Activated T-cell treated with anti-CD3 and anti-CD28 coated beads, Interleukin-2, amount 50 U/mL, for 24 hours (primary cell): ENCODE results near the gene TMEM168.
A peak's percentile ranks its signal among the peaks of the same experiment; 100 is the strongest.
"Not testable (repeated sequence)": the region's sequence is repeated elsewhere in the genome, so short reads cannot be mapped to it uniquely, and the experiment has no call there.

Source experiments
- DNase-seq: peaks from one replicate; pipeline ENCODE4 v3.0.0-alpha.2; 2020
- H3K27ac Mint-ChIP-seq: 2 replicates; pipeline ENCODE4 v1.8.0; 2020; ENCODE audit warnings: mild to moderate bottlenecking, mixed read lengths
- H3K27me3 Mint-ChIP-seq: 2 replicates; pipeline ENCODE4 v1.8.0; 2020; ENCODE audit warnings: mixed read lengths
- H3K36me3 Mint-ChIP-seq: 2 replicates; pipeline ENCODE4 v1.8.0; 2020; ENCODE audit warnings: low read depth, mixed read lengths
- H3K4me1 Mint-ChIP-seq: 2 replicates; pipeline ENCODE4 v1.8.0; 2020; ENCODE audit warnings: low read depth, mixed read lengths
- H3K4me3 Mint-ChIP-seq: 2 replicates; pipeline ENCODE4 v1.8.0; 2020; ENCODE audit warnings: mild to moderate bottlenecking, moderate library complexity, mixed read lengths
- H3K9me3 Mint-ChIP-seq: 2 replicates; pipeline ENCODE4 v1.8.0; 2020; ENCODE audit warnings: mixed read lengths

Gene TMEM168

GRCh38 chr7:112789817-112790585 lies at the start of gene TMEM168:
TSS of gene TMEM168 (minus strand) at chr7:112790393. CDS start at chr7:112784825, 5,568 bp downstream.
- peaks cover 44% of the 10 kb centered on the region for H3K4me1 Mint-ChIP-seq
- no peaks in the 10 kb centered on the region for H3K27me3 Mint-ChIP-seq
- no peaks in the 10 kb centered on the region for H3K9me3 Mint-ChIP-seq
- peak within 1 kb of the TSS; percentile 90 for H3K27ac Mint-ChIP-seq
- H3K36me3 Mint-ChIP-seq = peaks cover 29% of the 10 kb centered on the region
- DNase-seq = peak; percentile 93
- peak within 1 kb of the TSS; percentile 91 for H3K4me3 Mint-ChIP-seq

- H3K4me1 Mint-ChIP-seq, H3K27me3 Mint-ChIP-seq, H3K27ac Mint-ChIP-seq, DNase-seq, H3K4me3 Mint-ChIP-seq: not testable (repeated sequence)
- peaks cover 11% of the 10 kb centered on the region for H3K9me3 Mint-ChIP-seq
- peaks cover 58% of the 10 kb centered on the region for H3K36me3 Mint-ChIP-seq
Observed at GRCh38 chr7:112835928-112836327, 45.7 kb upstream of the TMEM168 start.

- Mint-ChIP-seq H3K4me3 (no peak overlapping the region), H3K36me3 (peaks cover 72% of the 10 kb centered on the region)
Observed at GRCh38 chr7:112833082-112833481, 42.9 kb upstream of the TMEM168 start.

GRCh38 chr7:112830769-112831168 lies 40.6 kb upstream of the TMEM168 start:
- H3K4me3 Mint-ChIP-seq = no peak overlapping the region
- H3K27me3 Mint-ChIP-seq = no peaks in the 10 kb centered on the region
- no peak overlapping the region for H3K27ac Mint-ChIP-seq
- H3K9me3 Mint-ChIP-seq = peaks cover 34% of the 10 kb centered on the region
- H3K36me3 Mint-ChIP-seq = peaks cover 72% of the 10 kb centered on the region
- no peak for DNase-seq
- no peaks in the 10 kb centered on the region for H3K4me1 Mint-ChIP-seq

More at GRCh38 chr7:112833082-112833481, 42.9 kb upstream of the TMEM168 start:
- Mint-ChIP-seq H3K9me3 (peaks cover 32% of the 10 kb centered on the region), H3K27ac (no peak overlapping the region), H3K4me1 (no peaks in the 10 kb centered on the region), H3K27me3 (no peaks in the 10 kb centered on the region)
- DNase-seq = no peak

GRCh38 chr7:112828696-112829095 lies 38.5 kb upstream of the TMEM168 start:
- peaks cover 31% of the 10 kb centered on the region for H3K9me3 Mint-ChIP-seq
- no peaks in the 10 kb centered on the region for H3K27me3 Mint-ChIP-seq
- H3K36me3 Mint-ChIP-seq = peaks cover 84% of the 10 kb centered on the region
- DNase-seq = no peak
- H3K4me3 Mint-ChIP-seq = no peak overlapping the region
- H3K27ac Mint-ChIP-seq = no peak overlapping the region
- H3K4me1 Mint-ChIP-seq = no peaks in the 10 kb centered on the region

GRCh38 chr7:112821345-112821744 lies 31.2 kb upstream of the TMEM168 start:
- H3K4me3 Mint-ChIP-seq = no peak overlapping the region
- H3K27ac Mint-ChIP-seq = no peak overlapping the region
- H3K9me3 Mint-ChIP-seq = peaks cover 6% of the 10 kb centered on the region
- no peaks in the 10 kb centered on the region for H3K27me3 Mint-ChIP-seq
- DNase-seq = no peak
- H3K36me3 Mint-ChIP-seq = peaks cover 71% of the 10 kb centered on the region
- H3K4me1 Mint-ChIP-seq = no peaks in the 10 kb centered on the region

GRCh38 chr7:112819536-112819935 lies 29.3 kb upstream of the TMEM168 start:
- Mint-ChIP-seq H3K27me3 (no peaks in the 10 kb centered on the region), H3K27ac (no peak overlapping the region), H3K36me3 (peaks cover 53% of the 10 kb centered on the region), H3K9me3 (peaks cover 8% of the 10 kb centered on the region), H3K4me3 (no peak overlapping the region), H3K4me1 (no peaks in the 10 kb centered on the region)
- no peak for DNase-seq

- H3K27ac Mint-ChIP-seq = no peak overlapping the region
- DNase-seq = no peak
- H3K9me3 Mint-ChIP-seq = no peaks in the 10 kb centered on the region
- no peak overlapping the region for H3K4me3 Mint-ChIP-seq
- H3K4me1 Mint-ChIP-seq = no peaks in the 10 kb centered on the region
- H3K36me3 Mint-ChIP-seq = no peaks in the 10 kb centered on the region
- peaks cover 4% of the 10 kb centered on the region for H3K27me3 Mint-ChIP-seq
Observed at GRCh38 chr7:112806156-112806555, 16.0 kb upstream of the TMEM168 start.

GRCh38 chr7:112802406-112802805 lies 12.2 kb upstream of the TMEM168 start:
- Mint-ChIP-seq H3K27ac (no peak overlapping the region), H3K36me3 (no peaks in the 10 kb centered on the region), H3K4me1 (no peaks in the 10 kb centered on the region), H3K9me3 (no peaks in the 10 kb centered on the region), H3K27me3 (peaks cover 1% of the 10 kb centered on the region), H3K4me3 (no peak overlapping the region)
- DNase-seq = no peak

- no peaks in the 10 kb centered on the region for H3K9me3 Mint-ChIP-seq
- H3K27me3 Mint-ChIP-seq = no peaks in the 10 kb centered on the region
- no peak overlapping the region for H3K27ac Mint-ChIP-seq
- no peaks in the 10 kb centered on the region for H3K36me3 Mint-ChIP-seq
- H3K4me3 Mint-ChIP-seq = no peak overlapping the region
- DNase-seq = no peak
- no peaks in the 10 kb centered on the region for H3K4me1 Mint-ChIP-seq
Observed at GRCh38 chr7:112800486-112800885, 10.3 kb upstream of the TMEM168 start.

GRCh38 chr7:112799448-112800120 lies 9.4 kb upstream of the TMEM168 start:
- no peaks in the 10 kb centered on the region for H3K9me3 Mint-ChIP-seq
- no peak overlapping the region for H3K27ac Mint-ChIP-seq

GRCh38 chr7:112798274-112799159 lies 8.3 kb upstream of the TMEM168 start:
- H3K36me3 Mint-ChIP-seq = no peaks in the 10 kb centered on the region
- H3K9me3 Mint-ChIP-seq = no peaks in the 10 kb centered on the region
- no peak overlapping the region for H3K4me3 Mint-ChIP-seq
- no peak for DNase-seq
- no peaks in the 10 kb centered on the region for H3K27me3 Mint-ChIP-seq
- no peak overlapping the region for H3K27ac Mint-ChIP-seq
- peaks cover 11% of the 10 kb centered on the region for H3K4me1 Mint-ChIP-seq

More at GRCh38 chr7:112799448-112800120, 9.4 kb upstream of the TMEM168 start:
- DNase-seq = no peak
- H3K4me1 Mint-ChIP-seq = peaks cover 5% of the 10 kb centered on the region
- no peak overlapping the region for H3K4me3 Mint-ChIP-seq
- H3K36me3 Mint-ChIP-seq = no peaks in the 10 kb centered on the region
- H3K27me3 Mint-ChIP-seq = no peaks in the 10 kb centered on the region

- H3K27me3 Mint-ChIP-seq, H3K27ac Mint-ChIP-seq, H3K9me3 Mint-ChIP-seq, H3K36me3 Mint-ChIP-seq, DNase-seq, H3K4me3 Mint-ChIP-seq: not testable (repeated sequence)
- H3K4me1 Mint-ChIP-seq = peaks cover 13% of the 10 kb centered on the region
Observed at GRCh38 chr7:112796552-112796951, 6.4 kb upstream of the TMEM168 start.

GRCh38 chr7:112792441-112792840 lies 2.2 kb upstream of the TMEM168 start:
- DNase-seq = no peak
- Mint-ChIP-seq H3K36me3 (peaks cover 13% of the 10 kb centered on the region), H3K27ac (no peak overlapping the region), H3K4me1 (peaks cover 34% of the 10 kb centered on the region), H3K9me3 (no peaks in the 10 kb centered on the region), H3K27me3 (no peaks in the 10 kb centered on the region), H3K4me3 (no peak overlapping the region)
